Stimulated activated CD8-positive, alpha-beta memory T cell treated with anti-CD3 and anti-CD28 coated beads, Interleukin-15, amount 100 ng/mL, for 48 hours (primary cell): ENCODE measurements around the gene CHN1.

Experiments used
- DNase-seq, 2 donors: peaks; one replicate each; pipeline ENCODE4 v3.0.0-alpha.2; 2020; ENCODE audit warnings: low read depth in 2 of 2

The CHN1 gene

DNA sequence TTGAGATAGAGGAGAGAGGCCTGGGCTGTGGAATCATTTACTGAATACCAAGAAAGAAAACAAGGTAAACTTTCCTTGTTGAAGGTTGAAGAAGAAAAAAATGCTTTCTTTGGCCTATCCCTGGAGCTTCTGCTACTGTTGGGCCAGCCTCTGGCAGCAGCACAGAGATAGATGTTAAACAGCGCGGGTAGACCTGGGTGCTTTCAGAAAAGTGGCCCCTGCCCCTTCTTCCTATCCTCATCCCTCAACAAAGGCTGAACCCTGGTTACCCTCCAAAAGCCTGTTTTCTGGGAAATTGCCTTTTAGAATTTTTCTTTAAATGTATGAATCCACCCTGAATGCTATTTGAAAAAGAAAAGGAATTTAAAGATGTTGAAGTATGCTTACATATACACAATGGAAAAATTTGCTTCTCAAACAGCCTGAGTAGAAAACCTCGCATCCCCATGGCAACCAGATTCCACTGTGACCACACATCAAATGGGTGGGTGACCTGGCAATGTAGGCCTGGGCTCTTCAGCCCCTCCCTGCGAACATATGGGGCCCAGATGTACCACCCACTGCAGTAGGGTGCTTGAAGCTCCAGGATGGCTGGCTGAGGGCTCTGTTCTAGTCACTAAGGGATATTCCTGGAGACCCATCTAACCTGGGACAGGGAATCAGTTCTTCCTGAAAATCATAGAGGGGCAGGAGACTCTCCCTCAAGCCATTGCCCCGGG is 217.5 kb downstream of the CHN1 start:
- DNase-seq: peak in 1 of 2 donors; percentile 60

DNA sequence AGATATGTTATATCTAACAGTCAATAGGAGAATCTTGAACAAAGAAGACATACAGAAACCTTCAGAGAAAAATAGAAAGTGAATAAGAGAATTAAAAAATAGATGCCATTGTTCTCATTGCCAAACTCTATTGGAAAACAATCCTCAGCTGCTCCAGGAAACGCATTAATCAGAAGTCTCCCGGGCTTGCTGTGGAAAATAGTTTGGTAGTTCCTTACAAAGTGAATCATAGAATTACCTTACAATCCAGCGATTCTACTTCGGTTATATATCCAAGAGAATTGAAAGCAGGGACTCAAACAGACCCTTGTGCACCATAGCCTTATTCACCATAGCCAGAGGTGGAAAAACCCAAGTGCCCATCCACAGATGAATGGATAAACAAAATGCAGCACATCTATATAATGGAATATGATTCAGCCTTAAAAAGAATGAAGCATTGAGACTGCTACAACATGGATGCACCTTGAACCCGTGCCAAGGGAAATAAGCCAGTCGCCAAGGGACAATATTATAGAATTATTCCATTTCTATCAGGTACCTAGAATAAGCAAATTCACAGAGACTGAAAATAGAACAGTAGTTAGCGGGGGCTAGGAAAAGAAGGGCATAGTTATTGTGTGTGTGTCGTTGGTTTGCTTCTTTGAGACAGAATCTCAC is 219.0 kb downstream of the CHN1 start:
- DNase-seq: no peak

DNA sequence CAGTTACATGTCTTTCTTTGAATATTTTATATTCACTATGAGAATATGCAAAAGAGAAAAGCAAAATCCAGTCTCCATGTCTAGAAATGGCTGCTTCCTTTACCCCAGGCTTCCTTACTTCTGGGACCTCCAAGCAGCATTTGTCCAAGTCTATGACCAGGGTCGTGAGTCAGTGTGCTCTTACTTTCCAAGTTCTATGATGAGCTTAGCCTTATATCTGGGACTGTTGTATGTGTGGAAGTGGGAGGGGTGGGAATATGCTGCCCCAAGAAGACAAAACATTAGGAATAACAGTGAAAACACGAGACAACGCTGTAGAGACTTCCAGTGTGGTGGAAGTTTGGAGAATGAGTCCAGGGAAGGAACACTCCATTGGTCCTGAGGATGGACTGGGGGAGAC is 219.7 kb downstream of the CHN1 start:
- no peak for DNase-seq

DNA sequence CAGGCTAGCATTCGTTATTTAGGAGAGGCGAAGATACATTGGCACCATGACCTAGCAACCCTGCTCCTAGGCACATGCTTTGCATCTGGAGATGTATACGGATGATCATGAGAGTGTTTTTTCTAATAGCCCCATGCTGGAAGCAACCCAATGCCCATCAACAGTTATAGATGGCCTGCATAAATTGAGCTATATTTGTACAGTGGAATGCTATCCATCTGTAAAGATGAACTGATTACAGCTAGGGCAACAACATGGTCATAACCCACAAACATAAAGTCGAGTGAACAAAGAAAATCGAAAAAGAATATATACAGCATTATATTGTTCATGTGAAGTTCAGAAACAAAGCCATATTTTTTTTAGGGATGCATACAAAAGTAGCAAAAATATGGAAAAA is 220.3 kb downstream of the CHN1 start:
- DNase-seq: no peak

DNA sequence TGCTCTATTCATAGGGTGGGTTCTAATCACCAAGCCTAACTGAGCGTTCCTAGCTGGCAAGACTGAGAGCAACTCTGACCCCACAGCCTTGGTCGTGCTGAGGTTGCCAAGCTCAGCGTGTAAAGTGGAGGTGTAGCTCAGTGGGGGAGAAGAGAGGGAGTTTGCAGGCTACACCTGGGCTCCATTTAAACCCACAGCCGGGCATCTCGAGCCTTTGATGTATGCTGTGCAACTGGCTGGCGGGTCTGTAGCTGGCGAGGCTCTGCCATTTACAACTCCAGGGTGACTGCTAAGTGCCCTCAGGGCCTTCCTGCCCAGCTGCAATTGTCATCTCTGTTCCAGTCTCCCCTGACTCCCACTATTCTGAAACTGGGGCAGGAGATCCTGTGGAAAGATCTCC is 220.9 kb downstream of the CHN1 start:
- no peak for DNase-seq

DNA sequence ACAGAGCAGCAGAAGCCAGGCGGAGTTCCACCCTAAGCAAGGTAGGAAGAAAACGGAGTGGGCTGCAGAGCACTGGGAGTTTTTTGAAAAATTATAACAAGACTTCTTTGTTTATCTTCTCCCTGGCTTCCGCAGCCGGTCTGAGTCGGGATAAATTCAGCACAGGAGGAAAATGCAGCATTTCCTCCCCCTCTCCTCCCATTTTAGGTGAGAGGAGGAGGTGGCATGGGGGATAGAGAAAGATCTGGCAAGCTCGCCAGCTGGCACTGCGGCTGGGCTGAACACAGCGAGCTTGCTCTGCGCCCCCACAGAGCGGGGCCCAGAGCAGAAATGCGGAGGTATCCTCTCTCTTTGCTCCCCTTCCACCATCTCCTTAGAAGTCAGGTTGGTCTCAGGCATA is 223.2 kb downstream of the CHN1 start:
- no peak for DNase-seq

DNA sequence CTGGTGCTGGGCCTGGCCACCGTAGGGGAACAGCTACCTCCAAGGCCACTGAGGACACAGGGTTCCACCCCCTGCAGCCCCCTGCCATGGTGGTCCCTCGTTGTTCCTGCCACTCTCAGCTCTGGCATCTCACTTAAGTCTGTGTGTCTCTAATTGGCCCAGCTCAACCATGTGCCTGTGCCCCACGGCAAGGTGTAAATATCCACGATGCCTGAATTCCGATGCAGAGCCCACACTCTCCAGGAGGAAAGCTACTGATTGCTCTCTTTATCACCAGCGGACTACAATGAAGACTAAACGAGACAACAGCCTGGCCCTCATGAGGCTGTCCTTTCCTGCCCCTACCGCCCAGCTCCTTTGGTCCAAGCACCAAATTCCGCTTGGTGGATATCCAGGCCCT is 223.9 kb downstream of the CHN1 start:
- DNase-seq: no peak

GRCh38 chr2:174780856-174781255 is 224.3 kb downstream of the CHN1 start:
- no peak for DNase-seq

GRCh38 chr2:174780191-174780840 is 224.9 kb downstream of the CHN1 start:
- DNase-seq: peak in 1 of 2 donors; percentile 23

GRCh38 chr2:174779361-174779928 is 225.7 kb downstream of the CHN1 start:
- DNase-seq: no peak

DNA sequence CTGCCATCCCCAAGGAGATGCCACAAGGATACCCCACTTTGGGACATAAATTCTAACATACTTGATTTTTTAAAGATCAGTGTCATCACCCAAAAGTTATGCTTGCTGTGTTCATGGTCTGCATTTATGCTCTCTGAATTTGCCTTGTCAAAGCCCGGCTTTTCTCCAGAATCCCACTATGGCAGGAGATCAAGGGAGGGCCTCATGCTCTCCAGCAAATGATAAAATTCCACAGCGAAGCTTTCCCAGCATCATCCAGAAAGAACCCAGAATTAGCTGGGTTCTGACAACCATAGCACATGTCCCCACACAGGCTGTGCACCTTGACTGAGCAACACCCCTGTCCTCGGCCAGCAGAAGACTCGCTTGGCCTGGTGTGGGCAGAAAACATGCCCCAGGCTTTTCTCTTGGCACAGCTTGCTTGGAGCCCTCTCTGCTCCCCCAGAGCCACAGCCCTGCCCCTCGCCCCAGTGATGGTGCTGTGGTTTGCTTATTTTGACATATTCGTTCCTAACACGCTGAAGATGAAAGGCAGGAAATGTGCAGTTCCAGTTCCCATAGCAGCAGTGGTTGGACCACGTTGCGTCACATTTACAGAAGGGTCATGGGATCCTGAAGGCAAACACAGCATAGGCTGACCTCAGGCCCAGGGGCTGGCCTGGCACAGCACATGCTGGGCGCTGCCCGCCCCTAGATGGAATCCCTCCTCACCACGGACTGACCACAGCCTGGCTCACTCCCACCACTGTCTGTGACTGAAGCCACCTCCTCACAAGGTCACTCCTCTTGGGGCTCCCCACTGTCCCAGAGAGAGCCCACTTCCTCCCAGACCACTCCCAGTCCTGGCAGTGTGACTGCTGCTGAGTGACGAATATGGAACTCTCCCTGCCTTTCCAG is 226.8 kb downstream of the CHN1 start:
- peak; percentile 67 to 74 for DNase-seq

- no peak for DNase-seq
These were observed 227.7 kb downstream of the CHN1 start for GRCh38 chr2:174777347-174778084.

- DNase-seq: no peak
These were observed 228.5 kb downstream of the CHN1 start for GRCh38 chr2:174776675-174777074.

DNA sequence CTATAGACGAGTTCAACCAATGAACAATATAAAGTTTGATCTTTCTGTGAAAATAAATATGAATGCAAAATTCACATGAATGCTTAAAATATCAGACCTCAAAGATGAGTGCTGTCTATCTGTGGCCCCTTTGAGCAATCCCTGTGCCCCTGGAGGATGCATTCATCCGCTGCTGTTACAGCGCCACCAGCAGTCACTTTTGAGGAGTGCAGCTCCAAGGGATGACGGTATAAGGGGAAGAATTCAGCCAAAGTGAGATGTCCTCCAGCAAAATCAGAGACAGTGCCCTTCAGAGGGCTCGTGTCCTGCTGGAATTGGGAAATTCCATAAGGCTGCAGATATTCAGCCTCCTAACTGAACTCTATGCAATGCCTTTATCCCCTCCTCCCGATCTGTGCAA is 229.0 kb downstream of the CHN1 start:
- DNase-seq: no peak

DNA sequence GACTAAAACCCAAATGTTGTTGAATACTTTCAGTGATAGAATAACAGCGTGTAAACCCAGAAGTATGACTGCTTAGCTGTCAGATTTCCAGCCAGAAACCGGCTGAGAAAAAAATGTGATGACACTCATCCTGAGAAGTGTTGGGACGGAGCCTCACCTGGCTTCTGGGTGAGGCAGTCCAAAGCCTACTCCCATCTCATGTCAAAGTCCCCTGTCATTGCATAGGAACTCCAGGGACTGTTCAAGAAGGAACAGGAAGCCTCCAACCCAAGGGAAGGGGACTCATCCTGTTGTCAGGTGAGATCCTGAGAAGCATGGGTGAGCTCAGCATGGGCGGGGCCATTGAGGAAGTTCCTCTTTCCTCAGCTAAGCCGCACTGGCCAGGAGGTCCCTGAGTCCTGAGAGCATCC is 229.6 kb downstream of the CHN1 start:
- DNase-seq: no peak

DNA sequence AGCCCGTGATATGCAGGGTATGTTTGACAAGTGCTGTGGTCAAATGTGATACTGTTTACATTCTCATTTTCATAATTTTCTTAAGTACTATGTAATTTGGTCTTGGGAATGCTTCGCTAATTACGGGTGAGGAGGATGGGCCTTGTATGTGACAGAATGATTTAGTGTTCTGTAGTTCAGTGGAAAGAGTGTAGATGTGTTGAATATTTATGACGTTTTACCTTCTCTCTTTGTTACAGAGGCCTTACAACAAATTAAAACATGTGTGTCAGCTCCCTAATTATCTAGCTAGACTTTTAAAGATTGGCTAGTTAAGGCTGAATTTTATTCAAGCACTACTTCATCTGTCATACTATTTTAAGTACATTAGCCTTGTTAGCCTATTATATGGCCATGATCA is 230.3 kb downstream of the CHN1 start:
- no peak for DNase-seq

GRCh38 chr2:174773215-174773614 is 232.0 kb downstream of the CHN1 start:
- DNase-seq: no peak

DNA sequence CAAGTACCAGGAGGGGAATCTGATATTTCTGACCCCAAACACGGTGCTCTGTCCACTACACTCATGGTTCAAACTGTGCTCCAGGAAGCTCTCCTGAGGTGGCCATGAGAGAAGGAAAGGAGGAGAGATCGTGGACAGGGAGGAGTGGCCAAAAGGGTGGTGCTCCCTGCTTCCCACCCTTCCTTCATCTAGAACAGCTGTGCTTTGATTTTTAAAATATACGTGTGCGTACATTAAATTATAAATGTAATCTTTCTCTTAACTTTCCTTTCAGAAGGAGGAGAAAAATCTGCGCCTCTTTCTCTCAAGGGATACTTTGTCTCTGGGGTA is 232.7 kb downstream of the CHN1 start:
- no peak for DNase-seq

DNA sequence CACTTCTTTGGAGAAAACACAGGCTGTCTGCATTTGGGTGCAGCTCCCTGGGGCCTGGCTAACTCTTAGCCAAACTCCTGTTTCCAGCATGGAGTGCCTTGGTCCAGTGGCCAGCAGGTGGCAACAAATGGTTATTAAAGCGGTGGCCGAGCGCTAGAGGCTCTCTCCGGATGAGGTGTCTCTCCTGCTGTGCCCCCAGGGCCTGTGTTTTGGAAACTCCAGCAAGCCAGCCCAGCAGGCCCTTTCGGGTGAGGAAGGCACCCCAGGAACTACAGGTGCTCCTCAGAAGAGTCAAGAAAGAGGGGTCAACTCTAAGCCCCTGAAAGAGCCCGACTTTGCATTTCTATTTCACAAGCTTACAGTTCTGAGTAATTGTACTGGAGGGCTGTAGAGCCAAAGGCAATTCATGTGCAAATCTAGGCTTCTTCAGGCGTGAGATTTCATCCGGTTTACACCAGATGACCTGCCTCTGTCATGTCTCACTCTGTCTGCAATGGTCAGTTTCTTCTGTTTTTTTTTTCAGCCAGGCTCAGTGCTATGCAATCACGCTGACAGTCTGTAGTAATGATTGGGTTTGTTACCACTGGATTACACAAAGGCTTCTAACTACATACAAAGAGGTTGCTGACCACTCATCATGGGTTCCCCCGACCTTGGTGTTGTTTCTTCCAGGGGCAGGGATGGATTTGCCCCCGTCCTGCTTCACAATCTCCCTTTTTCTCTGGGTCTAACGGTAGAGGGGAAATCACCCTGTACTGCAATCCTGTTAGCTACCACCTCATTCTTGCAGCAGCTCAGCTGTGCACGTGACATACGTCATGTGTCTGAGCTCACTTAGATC is 233.3 kb downstream of the CHN1 start:
- DNase-seq: peak in 1 of 2 donors; percentile 43

GRCh38 chr2:174771136-174771535 is 234.0 kb downstream of the CHN1 start:
- no peak for DNase-seq
